Subcutaneous abdominal adipose tissue (tissue), 5 donors: ENCODE results near the gene ARSG.
"Not testable (repeated sequence)": the region's sequence is repeated elsewhere in the genome, so short reads cannot be mapped to it uniquely, and the experiment has no call there.

Experiments used
- H3K27ac ChIP-seq: one replicate; pipeline ENCODE4 v1.7.0; 2013; ENCODE audit warnings: low read depth, mild to moderate bottlenecking, inconsistent platforms, low read length, moderate library complexity
- H3K27me3 ChIP-seq, 5 donors: one replicate each; pipeline ENCODE4 v1.7.0; 2013; ENCODE audit warnings: low read length in 5 of 5, inconsistent platforms in 1 of 5; ENCODE audit not compliant: control insufficient read depth in 5 of 5, insufficient read depth in 4 of 5
- H3K36me3 ChIP-seq, 5 donors: one replicate each; pipeline ENCODE4 v1.7.0; 2013; ENCODE audit warnings: low read length in 5 of 5; ENCODE audit not compliant: control insufficient read depth in 5 of 5, insufficient read depth in 5 of 5
- H3K4me1 ChIP-seq, 5 donors: one replicate each; pipeline ENCODE4 v1.7.0; 2013; ENCODE audit warnings: low read length in 5 of 5, mild to moderate bottlenecking in 3 of 5, moderate library complexity in 1 of 5; ENCODE audit not compliant: control insufficient read depth in 5 of 5, insufficient read depth in 5 of 5
- H3K4me3 ChIP-seq, 5 donors: one replicate each; pipeline ENCODE4 v1.7.0; 2013; ENCODE audit warnings: low read length in 5 of 5, low read depth in 1 of 5
- H3K9ac ChIP-seq, 5 donors: one replicate each; pipeline ENCODE4 v1.7.0; 2013; ENCODE audit warnings: low read length in 5 of 5, mild to moderate bottlenecking in 4 of 5, moderate library complexity in 3 of 5
- H3K9me3 ChIP-seq, 5 donors: one replicate each; pipeline ENCODE4 v1.7.0; 2013; ENCODE audit warnings: low read length in 5 of 5; ENCODE audit not compliant: control insufficient read depth in 5 of 5
- donor health status: healthy.
- donor health status: healthy.
- donor health status: healthy.
- donor health status: healthy.
- donor health status: healthy.

ARSG gene

DNA sequence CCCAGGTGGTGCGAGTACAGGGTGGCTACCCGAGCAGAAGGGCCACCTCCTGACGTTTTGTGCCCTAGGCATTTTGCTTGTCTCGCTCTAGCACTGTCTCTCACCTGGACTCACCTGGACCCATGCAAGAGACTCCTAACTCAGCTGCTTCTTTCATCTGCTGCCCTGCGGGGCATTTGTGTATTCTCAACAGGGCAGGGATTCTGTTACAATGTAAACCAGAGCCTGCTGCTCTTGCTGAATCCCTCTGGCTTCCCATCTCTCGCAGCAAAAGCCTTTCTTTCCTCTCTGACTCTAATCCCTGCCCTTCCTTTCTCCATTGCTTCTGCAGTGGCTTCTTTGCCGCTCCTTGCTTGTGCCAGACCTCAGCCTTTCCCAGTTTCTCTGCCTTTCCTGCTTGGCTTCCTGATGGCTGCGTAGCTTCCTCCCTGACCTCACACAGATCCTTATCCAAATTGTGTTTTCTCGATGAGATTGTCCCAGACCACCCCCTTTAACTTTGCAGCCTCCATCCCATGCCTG, 10.2 kb downstream of the ARSG start:
- H3K9ac ChIP-seq = no peak overlapping the region
- peaks cover 0 to 6% (median 3%) of the 10 kb centered on the region in 5 donors for H3K4me1 ChIP-seq
- H3K27me3 ChIP-seq = peaks cover 0 to 3% (median 0%) of the 10 kb centered on the region in 5 donors
- no peaks in the 10 kb centered on the region for H3K36me3 ChIP-seq
- no peak overlapping the region for H3K4me3 ChIP-seq
- no peak overlapping the region for H3K27ac ChIP-seq
- H3K9me3 ChIP-seq = peaks cover 0 to 3% (median 0%) of the 10 kb centered on the region in 5 donors

DNA sequence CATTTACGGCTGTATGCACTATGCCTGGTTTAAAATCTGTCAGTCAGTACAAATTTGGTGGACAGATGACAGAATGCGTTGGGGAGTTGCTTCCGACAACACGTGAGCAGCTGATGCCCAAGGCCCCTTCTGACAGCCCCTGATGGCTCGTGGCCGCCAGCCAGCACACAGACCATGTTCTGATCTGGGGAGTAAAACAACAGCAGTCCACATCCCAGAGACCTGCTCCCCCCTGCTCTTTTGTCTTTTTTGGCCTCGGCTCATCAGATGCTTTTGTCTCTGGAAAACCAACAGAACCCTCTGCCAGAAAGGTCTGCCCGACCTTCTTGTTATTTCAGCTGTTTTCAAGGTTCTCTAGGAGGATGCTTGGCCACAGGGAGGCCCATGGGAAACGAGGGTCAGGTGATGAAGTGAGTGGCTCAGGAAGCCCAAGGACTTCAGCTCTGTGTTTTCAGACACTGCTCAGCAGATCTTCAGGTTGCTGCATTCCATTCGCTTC, 10.8 kb downstream of the ARSG start:
- no peaks in the 10 kb centered on the region for H3K27me3 ChIP-seq
- H3K36me3 ChIP-seq = no peaks in the 10 kb centered on the region
- peaks cover 0 to 3% (median 0%) of the 10 kb centered on the region in 5 donors for H3K9me3 ChIP-seq
- no peak overlapping the region for H3K9ac ChIP-seq
- H3K27ac ChIP-seq = no peak overlapping the region
- H3K4me3 ChIP-seq = no peak overlapping the region
- H3K4me1 ChIP-seq = peaks cover 0 to 6% (median 3%) of the 10 kb centered on the region in 5 donors

DNA sequence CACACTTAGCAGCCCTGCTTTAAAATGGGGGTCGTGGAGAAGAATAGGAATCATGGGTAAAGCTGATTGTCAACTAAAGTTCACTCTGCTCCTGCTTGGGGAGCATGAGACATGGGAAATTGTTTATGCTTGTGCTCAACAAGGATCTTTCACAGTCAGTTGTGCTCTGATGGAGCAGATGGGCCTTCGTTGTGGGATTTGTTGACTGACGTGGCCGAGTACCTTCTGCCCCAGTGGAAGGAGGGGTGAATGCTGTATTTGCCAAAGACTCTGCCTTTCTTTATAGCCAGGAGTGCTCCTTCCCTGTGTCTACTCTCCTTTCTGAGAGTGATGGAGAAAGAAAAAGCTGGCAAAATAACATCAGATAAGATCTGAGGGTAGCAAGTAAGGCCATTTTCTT, 11.4 kb downstream of the ARSG start:
- Histone ChIP-seq H3K9ac (no peak overlapping the region), H3K9me3 (peaks cover 0 to 3% (median 0%) of the 10 kb centered on the region in 5 donors), H3K27ac (no peak overlapping the region), H3K4me3 (no peak overlapping the region), H3K4me1 (peaks cover 0 to 6% (median 3%) of the 10 kb centered on the region in 5 donors), H3K27me3 (no peaks in the 10 kb centered on the region), H3K36me3 (no peaks in the 10 kb centered on the region)

DNA sequence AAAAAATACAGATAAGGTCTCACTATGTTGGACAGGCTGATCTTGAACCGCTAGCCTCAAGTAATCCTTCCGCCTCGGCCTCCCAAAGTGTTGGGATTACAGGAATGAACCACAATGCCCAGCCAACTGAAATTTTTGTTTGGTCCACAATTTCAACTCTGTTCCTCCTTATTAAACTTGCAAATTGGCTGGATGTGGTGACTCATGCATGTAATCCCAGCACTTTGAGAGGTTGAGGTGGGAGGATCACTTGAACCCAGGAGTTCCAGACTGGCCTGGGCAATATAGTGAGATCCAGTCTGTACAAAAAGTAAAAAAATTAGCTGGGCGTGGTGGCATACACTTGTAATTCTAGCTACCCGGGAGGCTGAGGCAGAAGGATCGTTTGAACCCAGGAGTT, 13.4 kb downstream of the ARSG start:
- Histone ChIP-seq H3K4me3 (no peak overlapping the region), H3K4me1 (peaks cover 0 to 6% (median 3%) of the 10 kb centered on the region in 5 donors), H3K27me3 (no peaks in the 10 kb centered on the region), H3K9ac (no peak overlapping the region), H3K27ac (no peak overlapping the region), H3K36me3 (no peaks in the 10 kb centered on the region), H3K9me3 (no peaks in the 10 kb centered on the region)

DNA sequence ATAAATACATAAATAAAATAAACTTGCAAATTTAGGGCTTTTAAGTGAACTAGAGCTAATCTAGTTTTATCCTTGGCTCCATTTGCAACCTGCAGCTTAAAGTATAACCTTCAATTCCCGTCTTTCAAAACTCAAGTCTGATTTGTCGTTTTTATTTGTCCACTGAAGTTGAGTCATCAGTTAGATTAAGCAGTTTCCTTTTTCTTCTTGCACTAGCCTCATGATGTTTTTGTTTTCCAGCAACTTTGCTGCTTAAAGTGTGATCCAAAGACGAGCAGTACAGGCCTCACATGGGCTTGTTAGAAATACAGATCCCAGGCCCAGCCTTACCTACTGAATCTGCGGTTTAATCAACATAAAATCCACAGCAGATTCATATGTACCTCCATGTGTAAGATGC, 13.8 kb downstream of the ARSG start:
- Histone ChIP-seq H3K4me3 (no peak overlapping the region), H3K36me3 (no peaks in the 10 kb centered on the region), H3K9me3 (no peaks in the 10 kb centered on the region), H3K4me1 (peaks cover 0 to 6% (median 3%) of the 10 kb centered on the region in 5 donors), H3K27ac (no peak overlapping the region), H3K9ac (no peak overlapping the region), H3K27me3 (no peaks in the 10 kb centered on the region)

DNA sequence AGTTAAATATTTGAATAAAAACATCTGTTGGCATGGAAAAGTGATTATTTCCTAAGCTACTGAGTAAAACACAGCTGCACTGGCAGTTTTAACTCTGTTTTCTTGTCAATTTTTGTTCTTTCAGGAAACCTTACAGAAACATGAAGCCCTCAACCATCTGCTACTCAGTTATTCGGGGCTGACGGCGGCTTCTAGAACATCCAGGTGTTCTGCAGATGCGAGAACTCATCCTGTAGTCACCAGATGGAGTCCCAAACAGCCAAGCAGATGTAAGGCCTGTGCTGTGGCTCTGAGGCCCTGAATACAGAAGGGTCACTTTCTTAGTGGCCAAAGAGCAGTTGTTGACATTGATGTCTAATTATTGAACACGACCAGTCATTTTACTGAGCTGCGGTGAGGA, 15.5 kb downstream of the ARSG start:
- no peaks in the 10 kb centered on the region for H3K27me3 ChIP-seq
- H3K4me1 ChIP-seq = peaks cover 0 to 6% (median under 1%) of the 10 kb centered on the region in 5 donors
- no peaks in the 10 kb centered on the region for H3K9me3 ChIP-seq
- H3K36me3 ChIP-seq = no peaks in the 10 kb centered on the region
- H3K9ac ChIP-seq = no peak overlapping the region
- H3K27ac ChIP-seq = no peak overlapping the region
- no peak overlapping the region for H3K4me3 ChIP-seq

DNA sequence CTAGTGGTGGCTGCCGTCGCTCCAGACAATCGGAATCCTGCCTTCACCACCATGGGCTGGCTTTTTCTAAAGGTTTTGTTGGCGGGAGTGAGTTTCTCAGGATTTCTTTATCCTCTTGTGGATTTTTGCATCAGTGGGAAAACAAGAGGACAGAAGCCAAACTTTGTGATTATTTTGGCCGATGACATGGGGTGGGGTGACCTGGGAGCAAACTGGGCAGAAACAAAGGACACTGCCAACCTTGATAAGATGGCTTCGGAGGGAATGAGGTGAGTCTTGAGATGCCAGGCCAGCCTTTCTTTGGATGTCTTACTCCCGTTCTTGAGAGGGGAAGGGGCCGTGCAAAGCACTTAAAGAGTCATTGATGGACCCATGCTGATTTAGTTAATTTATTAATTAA, 16.1 kb downstream of the ARSG start:
- H3K4me3 ChIP-seq = no peak overlapping the region
- H3K9me3 ChIP-seq = no peaks in the 10 kb centered on the region
- no peaks in the 10 kb centered on the region for H3K27me3 ChIP-seq
- no peak overlapping the region for H3K9ac ChIP-seq
- H3K4me1 ChIP-seq = peaks cover 0 to 8% (median 4%) of the 10 kb centered on the region in 5 donors
- no peaks in the 10 kb centered on the region for H3K36me3 ChIP-seq
- H3K27ac ChIP-seq = no peak overlapping the region

DNA sequence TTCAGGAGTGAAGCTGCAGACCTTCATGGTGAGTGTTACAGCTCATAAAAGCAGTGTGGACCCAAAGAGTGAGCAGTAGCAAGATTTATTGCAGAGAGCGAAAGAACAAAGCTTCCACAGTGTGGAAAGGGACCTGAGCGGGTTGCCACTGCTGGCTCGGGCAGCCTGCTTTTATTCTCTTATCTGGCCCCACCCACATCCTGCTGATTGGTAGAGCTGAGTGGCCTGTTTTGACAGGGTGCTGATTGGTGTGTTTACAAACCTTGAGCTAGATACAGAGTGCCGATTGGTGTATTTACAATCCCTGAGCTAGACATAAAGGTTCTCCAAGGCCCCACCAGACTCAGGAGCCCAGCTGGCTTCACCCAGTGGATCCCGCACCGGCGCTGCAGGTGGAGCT, 17.2 kb downstream of the ARSG start:
- H3K36me3 ChIP-seq, H3K4me3 ChIP-seq, H3K9me3 ChIP-seq: not testable (repeated sequence)

DNA sequence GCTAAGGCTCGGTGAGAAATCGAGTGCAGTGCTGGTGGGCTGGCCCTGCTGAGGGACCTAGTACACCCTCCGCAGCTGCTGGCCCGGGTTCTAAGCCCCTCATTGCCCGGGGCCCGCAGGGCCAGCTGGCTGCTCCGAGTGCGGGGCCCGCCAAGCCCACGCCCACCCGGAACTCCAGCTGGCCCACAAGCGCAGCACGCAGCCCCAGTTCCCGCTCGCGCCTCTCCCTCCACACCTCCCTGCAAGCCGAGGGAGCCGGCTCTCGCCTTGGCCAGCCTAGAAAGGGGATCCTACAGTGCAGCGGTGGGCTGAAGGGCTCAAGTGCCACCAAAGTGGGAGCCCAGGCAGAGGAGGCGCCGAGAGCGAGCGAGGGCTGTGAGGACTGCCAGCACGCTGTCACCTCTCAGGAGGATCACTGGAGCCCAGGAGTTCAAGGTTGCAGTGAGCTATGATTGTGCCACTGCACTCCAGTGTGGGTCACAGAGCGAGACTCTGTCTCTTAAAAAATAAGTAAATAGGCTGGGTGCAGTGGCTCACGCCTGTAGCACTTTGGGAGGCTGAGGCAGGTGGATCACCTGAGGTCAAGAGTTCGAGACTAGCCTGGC, 17.9 kb downstream of the ARSG start:
- not testable (repeated sequence) for H3K27me3 ChIP-seq, H3K4me3 ChIP-seq, H3K9me3 ChIP-seq, H3K27ac ChIP-seq, H3K9ac ChIP-seq, H3K36me3 ChIP-seq
- H3K4me1 ChIP-seq = peaks cover 0 to 11% (median 4%) of the 10 kb centered on the region in 5 donors

More for the DNA sequence above, 17.2 kb downstream of the ARSG start:
- not testable (repeated sequence) for H3K27me3 ChIP-seq, H3K9ac ChIP-seq, H3K27ac ChIP-seq
- H3K4me1 ChIP-seq = peaks cover 0 to 11% (median 4%) of the 10 kb centered on the region in 5 donors

DNA sequence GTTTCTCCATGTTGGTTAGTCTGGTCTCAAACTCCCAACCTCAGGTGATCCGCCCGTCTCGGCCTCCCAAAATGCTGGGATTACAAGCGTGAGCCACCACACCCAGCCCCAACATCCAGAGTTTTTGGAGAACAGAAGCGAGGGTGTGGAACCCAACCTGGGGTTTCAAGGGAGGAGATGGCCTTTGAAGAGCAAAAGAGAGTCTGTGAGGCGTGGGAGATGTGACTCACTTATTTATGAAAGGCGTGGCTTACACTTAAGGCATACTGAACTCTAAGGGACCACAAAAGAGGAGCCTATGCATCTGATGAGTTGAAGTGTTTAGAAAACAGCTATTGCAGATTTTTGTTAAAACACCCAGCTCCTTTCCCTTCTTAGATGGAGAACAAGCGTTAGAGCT, 18.9 kb downstream of the ARSG start:
- Histone ChIP-seq H3K4me1 (peaks cover 0 to 18% (median 10%) of the 10 kb centered on the region in 5 donors), H3K9ac (no peak overlapping the region), H3K27ac (no peak overlapping the region)

More for the DNA sequence above, 18.9 kb downstream of the ARSG start:
- no peaks in the 10 kb centered on the region for H3K36me3 ChIP-seq
- H3K27me3 ChIP-seq = no peaks in the 10 kb centered on the region
- H3K9me3 ChIP-seq = no peaks in the 10 kb centered on the region
- no peak overlapping the region for H3K4me3 ChIP-seq
